Mammary epithelial cell (primary cell): Measurements from ENCODE around the gene GNE.

ENCODE experiments used
- EZH2 ChIP-seq: IDR thresholded peaks from 2 replicates; pipeline ENCODE4 v1.6.1; 2012; ENCODE audit warnings: low read length, inconsistent platforms, borderline replicate concordance
- TF ChIP-seq, protein P1 (sequence below), 2 donors: IDR thresholded peaks in 1 of 2; conservative IDR thresholded peaks in 1 of 2; 2 replicates each; pipeline ENCODE4 v1.5.1; 2011 to 2012; ENCODE audit warnings: inconsistent platforms in 2 of 2, low read length in 2 of 2, mild to moderate bottlenecking in 2 of 2, control low read depth in 1 of 2, low read depth in 1 of 2; ENCODE audit not compliant: insufficient read depth in 1 of 2; ENCODE audit errors: extremely low read depth in 1 of 2

DNA sequence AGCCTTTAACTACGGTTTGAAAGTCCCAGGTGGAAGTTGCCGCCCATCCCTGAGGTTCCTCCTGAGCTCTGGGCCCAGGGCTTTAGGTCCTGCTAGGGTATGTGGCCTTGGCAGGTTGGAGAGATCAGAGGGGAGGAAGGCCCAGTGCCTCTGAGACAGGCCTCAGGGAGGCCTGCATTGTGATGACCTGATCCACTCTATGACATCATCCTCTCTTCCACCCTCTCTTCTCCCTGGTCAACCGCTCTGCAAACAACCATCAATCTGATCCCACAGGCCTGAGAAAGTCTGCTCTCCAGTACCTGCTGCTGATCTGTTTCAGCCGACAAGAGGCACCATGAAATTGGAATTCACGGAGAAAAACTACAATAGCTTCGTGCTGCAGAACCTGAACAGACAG is 89.1 kb downstream of the GNE start, which contains the start of gene CCIN:
- TF ChIP-seq, protein P1, sequence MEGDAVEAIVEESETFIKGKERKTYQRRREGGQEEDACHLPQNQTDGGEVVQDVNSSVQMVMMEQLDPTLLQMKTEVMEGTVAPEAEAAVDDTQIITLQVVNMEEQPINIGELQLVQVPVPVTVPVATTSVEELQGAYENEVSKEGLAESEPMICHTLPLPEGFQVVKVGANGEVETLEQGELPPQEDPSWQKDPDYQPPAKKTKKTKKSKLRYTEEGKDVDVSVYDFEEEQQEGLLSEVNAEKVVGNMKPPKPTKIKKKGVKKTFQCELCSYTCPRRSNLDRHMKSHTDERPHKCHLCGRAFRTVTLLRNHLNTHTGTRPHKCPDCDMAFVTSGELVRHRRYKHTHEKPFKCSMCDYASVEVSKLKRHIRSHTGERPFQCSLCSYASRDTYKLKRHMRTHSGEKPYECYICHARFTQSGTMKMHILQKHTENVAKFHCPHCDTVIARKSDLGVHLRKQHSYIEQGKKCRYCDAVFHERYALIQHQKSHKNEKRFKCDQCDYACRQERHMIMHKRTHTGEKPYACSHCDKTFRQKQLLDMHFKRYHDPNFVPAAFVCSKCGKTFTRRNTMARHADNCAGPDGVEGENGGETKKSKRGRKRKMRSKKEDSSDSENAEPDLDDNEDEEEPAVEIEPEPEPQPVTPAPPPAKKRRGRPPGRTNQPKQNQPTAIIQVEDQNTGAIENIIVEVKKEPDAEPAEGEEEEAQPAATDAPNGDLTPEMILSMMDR (conservative IDR thresholded peaks at IDR 0.05 in 1 of 2, IDR thresholded peaks at IDR 0.05 in 1 of 2; ENCODE audit: extremely low read depth in 1 of 2, insufficient read depth in 1 of 2, low read depth in 1 of 2, low read length in 2 of 2): no peak
- TF ChIP-seq EZH2: no peak
